ENCODE measurements around the gene OR52E5.

OR52E5 gene

DNA sequence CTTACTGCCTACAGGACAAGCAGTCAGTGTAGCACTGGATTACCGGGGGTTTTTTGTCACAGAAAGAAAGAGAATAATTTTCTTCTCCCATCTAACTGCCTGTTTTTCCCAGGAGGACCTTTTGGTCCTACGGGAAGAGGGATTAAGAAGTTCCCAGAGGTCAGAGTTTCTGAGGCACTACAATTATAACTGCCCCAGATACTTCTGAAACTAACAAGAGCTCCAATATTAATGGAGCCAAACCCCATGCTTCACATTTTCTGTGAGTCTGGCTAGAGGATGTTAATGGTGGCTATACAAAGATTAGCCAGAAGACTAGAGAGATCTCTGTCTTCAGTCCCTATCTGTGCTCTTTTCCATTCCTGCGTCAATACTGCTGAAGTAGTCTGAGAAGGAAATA lies 48.9 kb downstream of the OR52E5 start, which contains the start of gene OR56A3:
Gene OR56A3, plus strand, starts transcription at position 301 of the 400 bp plus-strand sequence. CDS start 5,096 bp downstream, outside the sequence.
- TF ChIP-seq, protein P1, sequence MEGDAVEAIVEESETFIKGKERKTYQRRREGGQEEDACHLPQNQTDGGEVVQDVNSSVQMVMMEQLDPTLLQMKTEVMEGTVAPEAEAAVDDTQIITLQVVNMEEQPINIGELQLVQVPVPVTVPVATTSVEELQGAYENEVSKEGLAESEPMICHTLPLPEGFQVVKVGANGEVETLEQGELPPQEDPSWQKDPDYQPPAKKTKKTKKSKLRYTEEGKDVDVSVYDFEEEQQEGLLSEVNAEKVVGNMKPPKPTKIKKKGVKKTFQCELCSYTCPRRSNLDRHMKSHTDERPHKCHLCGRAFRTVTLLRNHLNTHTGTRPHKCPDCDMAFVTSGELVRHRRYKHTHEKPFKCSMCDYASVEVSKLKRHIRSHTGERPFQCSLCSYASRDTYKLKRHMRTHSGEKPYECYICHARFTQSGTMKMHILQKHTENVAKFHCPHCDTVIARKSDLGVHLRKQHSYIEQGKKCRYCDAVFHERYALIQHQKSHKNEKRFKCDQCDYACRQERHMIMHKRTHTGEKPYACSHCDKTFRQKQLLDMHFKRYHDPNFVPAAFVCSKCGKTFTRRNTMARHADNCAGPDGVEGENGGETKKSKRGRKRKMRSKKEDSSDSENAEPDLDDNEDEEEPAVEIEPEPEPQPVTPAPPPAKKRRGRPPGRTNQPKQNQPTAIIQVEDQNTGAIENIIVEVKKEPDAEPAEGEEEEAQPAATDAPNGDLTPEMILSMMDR (IDR thresholded peaks at IDR 0.05; ENCODE audit: low read depth, low read length): no peak
- H3K4me3 ChIP-seq (replicated peaks in 1 of 2; ENCODE audit: low read depth in 2 of 2, low read length in 2 of 2): no peak within 1 kb of the TSS

More for the DNA sequence above, 48.9 kb downstream of the OR52E5 start, which contains the start of gene OR56A3:
- DNase-seq (ENCODE audit: low read depth in 2 of 2): no peak
